HG02943 (cell line): ENCODE measurements around the gene RLN2.

Experiments
- ATAC-seq: cut with Tn5 transposase; IDR thresholded peaks from one replicate; pipeline ENCODE4 v1.9.1; 2021; ENCODE audit warnings: mild to moderate bottlenecking, low read depth, moderate library complexity; ENCODE audit not compliant: unreplicated experiment

RLN2 gene

DNA sequence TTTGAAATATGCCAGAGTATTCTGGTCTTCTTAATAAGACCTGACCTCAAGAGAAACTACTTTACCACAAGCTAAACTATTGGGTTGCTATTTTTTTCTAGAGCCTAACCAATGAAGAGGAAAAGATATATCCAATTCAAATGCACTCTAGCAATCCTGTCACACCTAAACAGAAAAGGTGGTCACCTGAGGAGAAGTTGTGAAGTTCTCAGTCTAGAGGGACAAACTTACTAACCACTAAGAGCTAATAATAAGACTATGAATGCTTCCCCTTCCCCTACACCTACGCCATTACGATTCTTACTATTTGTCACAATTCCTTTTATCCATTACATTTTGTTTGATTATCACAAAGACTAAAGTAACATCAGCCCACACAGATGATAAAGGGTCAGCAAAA lies 29.7 kb downstream of the RLN2 start:
- ATAC-seq = no peak

GRCh38 chr9:5269249-5269715 lies 35.2 kb downstream of the RLN2 start:
- ATAC-seq = no peak

DNA sequence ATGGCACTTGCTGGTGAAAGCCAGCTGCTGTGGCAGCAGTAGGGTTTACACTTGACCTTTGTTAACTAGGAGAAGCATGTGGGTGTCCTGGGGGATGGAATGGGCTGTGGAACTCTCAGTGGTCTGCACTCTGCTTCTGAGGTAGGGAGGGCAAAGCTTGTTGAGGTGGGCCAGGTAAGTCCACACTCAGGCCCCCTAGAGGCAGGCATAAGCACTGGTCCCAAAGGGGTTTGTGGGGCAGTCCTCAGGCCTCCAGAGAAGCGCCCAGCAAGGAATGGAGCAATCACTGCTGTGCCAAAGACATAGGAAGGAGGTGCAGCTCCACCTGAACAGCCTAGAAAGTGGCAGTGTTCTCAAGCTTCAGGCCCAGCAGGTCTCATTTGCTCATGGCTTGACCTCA lies 38.6 kb downstream of the RLN2 start:
- no peak for ATAC-seq

DNA sequence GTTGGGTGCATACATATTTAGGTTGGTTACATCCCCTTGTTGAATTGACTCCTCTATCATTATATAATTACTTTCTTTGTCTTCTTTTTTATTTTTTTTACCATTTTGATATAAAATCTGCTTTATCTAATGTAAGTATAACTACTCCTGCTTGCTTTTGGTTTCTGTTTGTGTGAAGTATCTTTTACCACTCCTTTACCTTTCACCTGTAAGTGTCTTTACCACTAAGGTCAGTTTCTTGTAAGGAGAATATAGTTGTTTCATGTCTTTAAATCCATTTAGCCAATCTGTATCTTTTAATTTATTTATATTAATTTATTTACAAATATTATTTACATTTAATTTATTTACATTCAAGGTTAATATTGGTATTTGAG lies 40.3 kb downstream of the RLN2 start:
- no peak for ATAC-seq

DNA sequence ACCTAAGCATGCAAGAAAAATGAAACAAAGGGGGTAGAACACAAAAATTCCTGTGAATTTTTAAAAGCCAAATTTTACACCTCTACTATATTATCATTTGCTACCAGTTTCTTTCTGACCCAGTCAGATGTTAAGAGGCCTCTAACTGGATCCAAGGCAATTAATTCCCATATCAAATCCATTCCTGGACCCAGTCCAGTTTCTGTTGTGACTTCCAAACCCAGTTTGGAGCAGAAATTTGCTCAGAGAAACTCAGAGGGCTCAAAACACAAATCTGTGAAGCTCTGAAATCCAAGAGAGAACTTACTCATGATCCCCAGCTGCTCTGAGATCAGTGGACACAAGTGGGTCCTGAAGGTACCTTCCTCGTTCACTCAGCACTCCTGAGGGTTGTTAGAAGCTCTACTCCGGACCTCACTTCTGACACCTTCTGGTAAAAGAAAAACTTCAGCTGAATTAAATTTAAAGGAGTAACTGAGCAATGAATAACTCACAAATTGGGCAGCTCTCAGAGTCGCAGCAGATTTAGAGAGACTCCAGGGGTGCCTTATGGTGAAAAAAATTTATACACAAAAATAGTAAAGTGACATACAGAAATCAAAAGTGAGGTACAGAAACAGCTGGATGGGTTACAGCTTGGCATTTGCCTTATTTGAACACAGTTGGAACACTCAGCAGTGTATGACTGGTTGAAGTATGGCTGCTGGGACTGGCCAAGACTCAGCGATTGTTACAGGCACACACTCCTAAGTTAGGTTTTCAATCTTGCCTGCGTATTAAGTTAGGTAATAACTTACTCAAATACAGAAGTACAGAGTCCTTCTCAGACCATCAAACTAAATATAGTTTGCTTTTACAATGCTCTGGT lies 40.9 kb downstream of the RLN2 start:
- no peak for ATAC-seq
